ENCODE data around the gene ARID1B.

ARID1B gene

GRCh38 chr6:157058574-157058973, 281.4 kb downstream of the ARID1B start:
- peak in 2 of 3 donors; percentile 58 to 68 for DNase-seq
- Histone ChIP-seq H3K36me3 (ENCODE audit: control insufficient read depth in 4 of 4, insufficient read depth in 4 of 4, low read length in 3 of 4) (peaks cover 0 to 10% (median 7%) of the 10 kb centered on the region in 4 experiments), H3K9me3 (ENCODE audit: control extremely low read depth in 1 of 5, control insufficient read depth in 4 of 5, insufficient read depth in 2 of 5, low read depth in 1 of 5, low read length in 4 of 5) (peaks cover 0 to 10% (median 6%) of the 10 kb centered on the region in 5 experiments), H3K27ac (ENCODE audit: insufficient read depth in 1 of 2, low read depth in 1 of 2, low read length in 2 of 2, poor library complexity in 1 of 2, severe bottlenecking in 2 of 2) (no peak overlapping the region), H3K27me3 (replicated peaks in 2 of 5; ENCODE audit: control insufficient read depth in 4 of 5, insufficient read depth in 5 of 5, low read length in 4 of 5) (no peaks in the 10 kb centered on the region), H3K4me3 (ENCODE audit: control insufficient read depth in 1 of 7, extremely low read depth in 1 of 7, insufficient read depth in 4 of 7, low read depth in 2 of 7, low read length in 6 of 7) (no peak overlapping the region), H3K4me1 (ENCODE audit: control extremely low read depth in 1 of 4, control insufficient read depth in 4 of 4, insufficient read depth in 4 of 4, low read length in 3 of 4) (peaks cover 0 to 38% (median 24%) of the 10 kb centered on the region in 4 experiments)
- WGBS (ENCODE audit: insufficient coverage): 91% methylated on average over 9 of the region's 9 CpGs
- CTCF ChIA-PET: interaction anchor here (1.0 to 2.4 kb wide), 5 partner anchors 10 to 24 kb away, joined by 3 to 14 read pairs (median 6); no protein-coding TSS in a partner anchor
- POLR2A ChIA-PET: no interaction called here

- H3K27me3 ChIP-seq (replicated peaks in 2 of 5; ENCODE audit: control insufficient read depth in 4 of 5, insufficient read depth in 5 of 5, low read length in 4 of 5): no peaks in the 10 kb centered on the region
- DNase-seq: peak in 1 of 3 donors; percentile 45
- 0% methylated on average over 2 of the region's 4 CpGs for WGBS (ENCODE audit: insufficient coverage)
- H3K36me3 ChIP-seq (ENCODE audit: control insufficient read depth in 4 of 4, insufficient read depth in 4 of 4, low read length in 3 of 4): peaks cover 0 to 10% (median 7%) of the 10 kb centered on the region in 4 experiments
- ChIA-PET CTCF (interaction anchor here (1.0 to 2.4 kb wide), 5 partner anchors 11 to 23 kb away, joined by 3 to 14 read pairs (median 7); no protein-coding TSS in a partner anchor), POLR2A (no interaction called here)
- H3K27ac ChIP-seq (ENCODE audit: insufficient read depth in 1 of 2, low read depth in 1 of 2, low read length in 2 of 2, poor library complexity in 1 of 2, severe bottlenecking in 2 of 2): no peak overlapping the region
- H3K4me3 ChIP-seq (ENCODE audit: control insufficient read depth in 1 of 7, extremely low read depth in 1 of 7, insufficient read depth in 4 of 7, low read depth in 2 of 7, low read length in 6 of 7): no peak overlapping the region
- peaks cover 3 to 41% (median 28%) of the 10 kb centered on the region in 4 experiments for H3K4me1 ChIP-seq (ENCODE audit: control extremely low read depth in 1 of 4, control insufficient read depth in 4 of 4, insufficient read depth in 4 of 4, low read length in 3 of 4)
- peaks cover 0 to 10% (median 6%) of the 10 kb centered on the region in 5 experiments for H3K9me3 ChIP-seq (ENCODE audit: control extremely low read depth in 1 of 5, control insufficient read depth in 4 of 5, insufficient read depth in 2 of 5, low read depth in 1 of 5, low read length in 4 of 5)
These were observed 282.6 kb downstream of the ARID1B start for GRCh38 chr6:157059781-157060180.

- WGBS (ENCODE audit: insufficient coverage): no CpG with 5 or more reads among the region's 1 CpG
- no peak overlapping the region for H3K4me3 ChIP-seq (ENCODE audit: control insufficient read depth in 1 of 7, extremely low read depth in 1 of 7, insufficient read depth in 4 of 7, low read depth in 2 of 7, low read length in 6 of 7)
- DNase-seq: peak in 1 of 3 donors; percentile 29
- H3K27me3 ChIP-seq (replicated peaks in 2 of 5; ENCODE audit: control insufficient read depth in 4 of 5, insufficient read depth in 5 of 5, low read length in 4 of 5): no peaks in the 10 kb centered on the region
- peaks cover 0 to 10% (median 6%) of the 10 kb centered on the region in 4 experiments for H3K36me3 ChIP-seq (ENCODE audit: control insufficient read depth in 4 of 4, insufficient read depth in 4 of 4, low read length in 3 of 4)
- H3K4me1 ChIP-seq (ENCODE audit: control extremely low read depth in 1 of 4, control insufficient read depth in 4 of 4, insufficient read depth in 4 of 4, low read length in 3 of 4): peaks cover 3 to 44% (median 27%) of the 10 kb centered on the region in 4 experiments
- ChIA-PET CTCF (interaction anchor here (1.6 to 2.4 kb wide), 2 partner anchors 10 to 14 kb away, joined by 7 to 14 read pairs; no protein-coding TSS in a partner anchor), POLR2A (no interaction called here)
- H3K9me3 ChIP-seq (ENCODE audit: control extremely low read depth in 1 of 5, control insufficient read depth in 4 of 5, insufficient read depth in 2 of 5, low read depth in 1 of 5, low read length in 4 of 5): peaks cover 0 to 9% (median 5%) of the 10 kb centered on the region in 5 experiments
- H3K27ac ChIP-seq (ENCODE audit: insufficient read depth in 1 of 2, low read depth in 1 of 2, low read length in 2 of 2, poor library complexity in 1 of 2, severe bottlenecking in 2 of 2): no peak overlapping the region
These were observed 283.3 kb downstream of the ARID1B start for GRCh38 chr6:157060440-157060952.

- POLR2A ChIA-PET: no interaction called here
- H3K4me3 ChIP-seq (ENCODE audit: control insufficient read depth in 1 of 7, extremely low read depth in 1 of 7, insufficient read depth in 4 of 7, low read depth in 2 of 7, low read length in 6 of 7): no peak overlapping the region
- no peaks in the 10 kb centered on the region for H3K27me3 ChIP-seq (replicated peaks in 2 of 5; ENCODE audit: control insufficient read depth in 4 of 5, insufficient read depth in 5 of 5, low read length in 4 of 5)
- peaks cover 10 to 56% (median 33%) of the 10 kb centered on the region in 4 experiments for H3K4me1 ChIP-seq (ENCODE audit: control extremely low read depth in 1 of 4, control insufficient read depth in 4 of 4, insufficient read depth in 4 of 4, low read length in 3 of 4)
- H3K36me3 ChIP-seq (ENCODE audit: control insufficient read depth in 4 of 4, insufficient read depth in 4 of 4, low read length in 3 of 4): no peaks in the 10 kb centered on the region
- CTCF ChIA-PET: interaction anchor here (0.5 to 1.9 kb wide), 5 partner anchors 15 to 605 kb away, joined by 3 to 9 read pairs (median 4); no protein-coding TSS in a partner anchor
- H3K27ac ChIP-seq (ENCODE audit: insufficient read depth in 1 of 2, low read depth in 1 of 2, low read length in 2 of 2, poor library complexity in 1 of 2, severe bottlenecking in 2 of 2): no peak overlapping the region
- H3K9me3 ChIP-seq (ENCODE audit: control extremely low read depth in 1 of 5, control insufficient read depth in 4 of 5, insufficient read depth in 2 of 5, low read depth in 1 of 5, low read length in 4 of 5): no peaks in the 10 kb centered on the region
- 93% methylated on average over 3 of the region's 9 CpGs for WGBS (ENCODE audit: insufficient coverage)
- DNase-seq: no peak
These were observed 284.8 kb downstream of the ARID1B start for GRCh38 chr6:157061770-157062594.

DNA sequence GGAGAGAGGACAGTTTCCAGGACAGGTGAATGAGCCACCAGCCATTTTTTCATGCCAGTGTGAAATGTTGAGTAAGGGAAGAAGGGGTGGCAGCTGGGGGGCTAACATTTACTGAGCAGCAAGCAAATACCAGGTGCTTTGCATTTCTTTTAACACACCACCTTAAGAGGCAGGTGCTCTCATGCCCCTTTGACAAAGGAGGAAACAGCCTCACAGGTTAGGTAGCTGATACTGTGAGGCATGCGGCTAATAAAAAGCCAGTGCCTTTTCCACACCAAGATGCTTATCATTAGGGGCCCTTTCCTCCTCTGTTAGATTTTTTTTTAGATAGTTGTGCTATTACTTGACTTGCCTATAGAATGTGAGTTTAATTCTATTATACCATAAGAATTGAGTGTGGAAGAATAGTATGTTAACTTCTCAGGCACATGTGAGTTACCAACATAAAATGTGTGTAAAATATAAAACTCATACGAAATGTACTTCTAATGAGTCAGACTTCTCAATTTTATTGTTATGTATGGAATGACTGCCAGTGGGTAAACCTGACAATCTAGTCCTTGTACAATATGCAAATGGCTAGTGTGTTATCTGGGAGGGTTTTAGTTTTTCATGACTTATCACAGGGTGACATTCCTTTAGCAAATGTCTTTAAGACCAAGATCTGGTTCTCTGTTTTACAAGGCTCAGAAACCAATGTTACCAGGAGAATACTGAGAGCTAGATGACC, 286.2 kb downstream of the ARID1B start:
- no peaks in the 10 kb centered on the region for H3K36me3 ChIP-seq (ENCODE audit: control insufficient read depth in 4 of 4, insufficient read depth in 4 of 4, low read length in 3 of 4)
- peaks cover 15 to 64% (median 41%) of the 10 kb centered on the region in 4 experiments for H3K4me1 ChIP-seq (ENCODE audit: control extremely low read depth in 1 of 4, control insufficient read depth in 4 of 4, insufficient read depth in 4 of 4, low read length in 3 of 4)
- WGBS (ENCODE audit: insufficient coverage): no CpG with 5 or more reads among the region's 2 CpGs
- H3K9me3 ChIP-seq (ENCODE audit: control extremely low read depth in 1 of 5, control insufficient read depth in 4 of 5, insufficient read depth in 2 of 5, low read depth in 1 of 5, low read length in 4 of 5): no peaks in the 10 kb centered on the region
- ChIA-PET CTCF (interaction anchor here (1.5 to 1.9 kb wide), 4 partner anchors 9 to 23 kb away, joined by 3 to 9 read pairs (median 6); no protein-coding TSS in a partner anchor), POLR2A (no interaction called here)
- no peaks in the 10 kb centered on the region for H3K27me3 ChIP-seq (replicated peaks in 2 of 5; ENCODE audit: control insufficient read depth in 4 of 5, insufficient read depth in 5 of 5, low read length in 4 of 5)
- no peak overlapping the region for H3K27ac ChIP-seq (ENCODE audit: insufficient read depth in 1 of 2, low read depth in 1 of 2, low read length in 2 of 2, poor library complexity in 1 of 2, severe bottlenecking in 2 of 2)
- DNase-seq: peak in 1 of 3 donors; percentile 37
- H3K4me3 ChIP-seq (ENCODE audit: control insufficient read depth in 1 of 7, extremely low read depth in 1 of 7, insufficient read depth in 4 of 7, low read depth in 2 of 7, low read length in 6 of 7): no peak overlapping the region

DNA sequence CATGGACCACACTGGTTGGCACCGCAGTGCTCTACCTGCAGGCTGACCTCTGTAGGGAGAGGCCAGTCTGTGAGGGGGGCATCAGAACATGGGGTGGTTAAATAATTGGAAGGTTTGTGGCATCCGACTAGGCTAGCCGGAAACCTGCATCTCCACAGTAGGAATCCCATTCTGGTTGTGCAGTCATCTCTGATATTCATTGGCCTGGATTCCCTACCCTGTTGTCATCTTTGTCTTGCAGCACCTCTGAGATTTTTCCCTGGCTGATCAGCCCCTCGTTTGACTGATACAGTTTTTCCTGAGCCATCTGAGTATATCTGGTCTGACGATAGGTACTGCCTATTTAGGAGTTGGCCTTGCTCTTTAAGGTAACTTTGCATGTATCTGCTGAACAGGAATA, 286.7 kb downstream of the ARID1B start:
- no peaks in the 10 kb centered on the region for H3K27me3 ChIP-seq (replicated peaks in 2 of 5; ENCODE audit: control insufficient read depth in 4 of 5, insufficient read depth in 5 of 5, low read length in 4 of 5)
- H3K27ac ChIP-seq (ENCODE audit: insufficient read depth in 1 of 2, low read depth in 1 of 2, low read length in 2 of 2, poor library complexity in 1 of 2, severe bottlenecking in 2 of 2): no peak overlapping the region
- no peaks in the 10 kb centered on the region for H3K36me3 ChIP-seq (ENCODE audit: control insufficient read depth in 4 of 4, insufficient read depth in 4 of 4, low read length in 3 of 4)
- WGBS (ENCODE audit: insufficient coverage): 80% methylated on average over 4 of the region's 5 CpGs
- DNase-seq: no peak
- peaks cover 17 to 61% (median 43%) of the 10 kb centered on the region in 4 experiments for H3K4me1 ChIP-seq (ENCODE audit: control extremely low read depth in 1 of 4, control insufficient read depth in 4 of 4, insufficient read depth in 4 of 4, low read length in 3 of 4)
- POLR2A ChIA-PET: interaction anchor here (0.9 kb wide), 1 partner anchor 76 kb away, joined by 3 read pairs; no protein-coding TSS in a partner anchor
- H3K4me3 ChIP-seq (ENCODE audit: control insufficient read depth in 1 of 7, extremely low read depth in 1 of 7, insufficient read depth in 4 of 7, low read depth in 2 of 7, low read length in 6 of 7): no peak overlapping the region
- no peaks in the 10 kb centered on the region for H3K9me3 ChIP-seq (ENCODE audit: control extremely low read depth in 1 of 5, control insufficient read depth in 4 of 5, insufficient read depth in 2 of 5, low read depth in 1 of 5, low read length in 4 of 5)
- CTCF ChIA-PET: interaction anchor here (0.8 to 1.6 kb wide), 4 partner anchors 10 to 42 kb away, joined by 3 to 7 read pairs (median 3); no protein-coding TSS in a partner anchor
